Upper lobe of right lung (tissue), 1 donor: Measurements from ENCODE around the gene EIF4G1. TPM values are rescaled to one million over a fixed set of nuclear protein-coding genes. Genes with fewer than 3 reads are reported as not detected.
A peak's percentile ranks its signal among the peaks of the same experiment; 100 is the strongest.

ENCODE experiments used
- ATAC-seq: fragments of 200-7000 bp; cut with Tn5 transposase; one replicate; pipeline ENCODE4 v1.9.1; 2020; ENCODE audit warnings: mild to moderate bottlenecking, moderate library complexity
- DNase-seq: peaks from one replicate; pipeline ENCODE4 v3.0.0-alpha.2; 2020
- H3K27ac ChIP-seq: fragments of 200-600 bp; one replicate; pipeline ENCODE4 v1.8.0; 2022
- H3K27me3 ChIP-seq: fragments of 200-600 bp; one replicate; pipeline ENCODE4 v1.8.0; 2022; ENCODE audit warnings: mild to moderate bottlenecking
- H3K36me3 ChIP-seq: fragments of 200-600 bp; one replicate; pipeline ENCODE4 v1.8.0; 2022
- H3K4me1 ChIP-seq: fragments of 200-600 bp; one replicate; pipeline ENCODE4 v1.8.0; 2022
- H3K4me3 ChIP-seq: fragments of 200-600 bp; one replicate; pipeline ENCODE4 v1.8.0; 2022; ENCODE audit warnings: mild to moderate bottlenecking
- H3K9me3 ChIP-seq: fragments of 200-600 bp; one replicate; pipeline ENCODE4 v1.8.0; 2022
- intact Hi-C: fragments of 100-400 bp; cut with DNase I; formaldehyde crosslinking; loops from one replicate; pipeline ENCODE4 v1.11.0; 2022
- total RNA-seq: library from RNA; stranded (reverse); fragmentation: NEBNext Ultra II Directional; extraction: Animal tissue kit (Norgen Biotek cat#: 25700); gene quantifications from one replicate; pipeline ENCODE4 v1.2.1, GENCODE V29; 2021
- TF ChIP-seq, protein P1 (sequence below): fragments of 200-600 bp; IDR thresholded peaks from one replicate; pipeline ENCODE4 v1.8.0; 2022; ENCODE audit warnings: antibody characterized with exemption
- donor health status: DM: no; HTN: yes; CAD: no; lungs with severe emphysema.

The EIF4G1 gene
- total RNA-seq, 1 donor from 2014 or later: 295 TPM

DNA sequence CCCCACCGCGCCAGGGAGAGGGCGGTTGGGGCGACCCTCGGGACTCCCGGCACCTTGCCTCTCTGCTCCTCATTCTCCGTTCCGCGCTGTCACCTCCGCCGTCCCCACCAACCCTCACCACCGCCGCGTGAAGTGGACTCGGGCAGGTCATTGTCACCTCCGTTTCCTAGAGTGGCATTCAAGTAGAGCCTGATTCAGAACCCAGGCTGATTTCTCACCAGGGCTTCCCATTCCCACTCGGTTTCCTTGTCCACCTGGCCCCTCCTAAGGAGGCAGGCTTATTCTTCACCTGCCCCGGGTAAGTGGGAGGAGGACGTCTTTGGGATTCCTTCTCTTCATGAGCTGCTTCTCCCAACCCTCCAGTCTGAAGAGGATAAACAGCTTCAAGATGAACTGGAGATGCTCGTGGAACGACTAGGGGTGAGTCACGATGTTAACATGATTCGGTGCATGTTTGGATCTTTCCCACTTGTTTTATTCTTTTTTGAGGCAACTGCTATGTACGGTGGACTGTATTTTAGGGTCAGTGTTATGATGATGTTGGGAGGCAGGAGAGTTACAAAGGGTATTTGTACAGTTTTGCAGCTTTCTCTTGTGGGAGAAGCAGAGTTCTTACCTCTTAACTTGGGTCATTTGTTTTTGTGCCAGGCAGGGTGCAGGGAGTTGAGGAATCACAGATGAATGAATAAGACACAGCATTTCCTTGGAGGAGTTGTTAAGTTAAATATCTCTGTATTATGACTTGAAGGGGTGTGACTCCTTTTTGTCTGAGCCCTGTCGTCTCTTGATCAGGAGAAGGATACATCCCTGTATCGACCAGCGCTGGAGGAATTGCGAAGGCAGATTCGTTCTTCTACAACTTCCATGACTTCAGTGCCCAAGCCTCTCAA is 14.7 kb upstream of the EIF4G1 start:
- Histone ChIP-seq H3K36me3 (peaks cover 46% of the 10 kb centered on the region), H3K4me3 (peak overlapping the region; percentile 96), H3K27ac (peak overlapping the region; percentile 80), H3K27me3 (no peaks in the 10 kb centered on the region), H3K4me1 (peaks cover 19% of the 10 kb centered on the region), H3K9me3 (no peaks in the 10 kb centered on the region)
- ATAC-seq (no peak), DNase-seq (no peak)
- intact Hi-C loops: no loop called here
- TF ChIP-seq, protein P1, sequence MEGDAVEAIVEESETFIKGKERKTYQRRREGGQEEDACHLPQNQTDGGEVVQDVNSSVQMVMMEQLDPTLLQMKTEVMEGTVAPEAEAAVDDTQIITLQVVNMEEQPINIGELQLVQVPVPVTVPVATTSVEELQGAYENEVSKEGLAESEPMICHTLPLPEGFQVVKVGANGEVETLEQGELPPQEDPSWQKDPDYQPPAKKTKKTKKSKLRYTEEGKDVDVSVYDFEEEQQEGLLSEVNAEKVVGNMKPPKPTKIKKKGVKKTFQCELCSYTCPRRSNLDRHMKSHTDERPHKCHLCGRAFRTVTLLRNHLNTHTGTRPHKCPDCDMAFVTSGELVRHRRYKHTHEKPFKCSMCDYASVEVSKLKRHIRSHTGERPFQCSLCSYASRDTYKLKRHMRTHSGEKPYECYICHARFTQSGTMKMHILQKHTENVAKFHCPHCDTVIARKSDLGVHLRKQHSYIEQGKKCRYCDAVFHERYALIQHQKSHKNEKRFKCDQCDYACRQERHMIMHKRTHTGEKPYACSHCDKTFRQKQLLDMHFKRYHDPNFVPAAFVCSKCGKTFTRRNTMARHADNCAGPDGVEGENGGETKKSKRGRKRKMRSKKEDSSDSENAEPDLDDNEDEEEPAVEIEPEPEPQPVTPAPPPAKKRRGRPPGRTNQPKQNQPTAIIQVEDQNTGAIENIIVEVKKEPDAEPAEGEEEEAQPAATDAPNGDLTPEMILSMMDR: no peak

DNA sequence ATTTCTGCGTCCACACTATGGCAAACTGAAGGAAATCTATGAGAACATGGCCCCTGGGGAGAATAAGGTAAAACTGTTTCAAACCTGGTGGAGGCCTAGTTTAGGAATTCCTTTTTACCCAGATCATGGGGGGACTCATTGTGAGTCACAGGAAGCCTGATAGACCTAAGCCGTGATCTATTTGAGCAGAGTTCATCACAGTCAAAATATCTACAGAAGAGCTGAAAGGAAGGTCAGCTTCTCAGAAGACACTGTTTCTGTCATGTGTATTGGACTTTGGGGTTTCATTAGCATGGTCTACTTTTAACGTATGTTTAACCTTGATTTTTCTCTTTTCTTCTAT is 14.1 kb upstream of the EIF4G1 start:
- ATAC-seq (no peak), DNase-seq (no peak)
- no peaks in the 10 kb centered on the region for H3K27me3 ChIP-seq
- intact Hi-C loops: no loop called here
- H3K4me3 ChIP-seq: peak overlapping the region; percentile 96
- peaks cover 19% of the 10 kb centered on the region for H3K4me1 ChIP-seq
- TF ChIP-seq, protein P1: no peak
- peaks cover 52% of the 10 kb centered on the region for H3K36me3 ChIP-seq
- no peak overlapping the region for H3K27ac ChIP-seq
- H3K9me3 ChIP-seq: no peaks in the 10 kb centered on the region

DNA sequence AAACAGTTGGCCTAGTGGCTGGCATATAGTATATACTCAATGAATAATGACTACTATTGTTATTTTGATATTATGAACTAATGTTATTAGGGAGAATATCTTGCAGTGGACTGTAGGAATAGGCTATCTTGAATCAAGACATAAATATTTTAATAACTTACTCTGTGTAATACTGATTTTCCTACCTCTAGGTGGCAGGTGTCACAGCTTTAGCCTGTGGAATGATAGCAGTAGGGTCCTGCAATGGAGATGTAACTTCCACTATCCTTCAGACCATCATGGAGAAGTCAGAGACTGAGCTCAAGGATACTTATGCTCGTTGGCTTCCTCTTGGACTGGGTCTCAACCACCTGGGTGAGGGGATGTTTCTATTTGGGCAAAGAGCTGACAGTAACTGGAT is 8.8 kb upstream of the EIF4G1 start:
- intact Hi-C loops: no loop called here
- ATAC-seq (peak; percentile 21), DNase-seq (no peak)
- TF ChIP-seq, protein P1: peak; percentile 30
- Histone ChIP-seq H3K27ac (no peak overlapping the region), H3K4me3 (no peak overlapping the region), H3K27me3 (no peaks in the 10 kb centered on the region), H3K36me3 (peaks cover 83% of the 10 kb centered on the region), H3K9me3 (no peaks in the 10 kb centered on the region), H3K4me1 (peaks cover 3% of the 10 kb centered on the region)

DNA sequence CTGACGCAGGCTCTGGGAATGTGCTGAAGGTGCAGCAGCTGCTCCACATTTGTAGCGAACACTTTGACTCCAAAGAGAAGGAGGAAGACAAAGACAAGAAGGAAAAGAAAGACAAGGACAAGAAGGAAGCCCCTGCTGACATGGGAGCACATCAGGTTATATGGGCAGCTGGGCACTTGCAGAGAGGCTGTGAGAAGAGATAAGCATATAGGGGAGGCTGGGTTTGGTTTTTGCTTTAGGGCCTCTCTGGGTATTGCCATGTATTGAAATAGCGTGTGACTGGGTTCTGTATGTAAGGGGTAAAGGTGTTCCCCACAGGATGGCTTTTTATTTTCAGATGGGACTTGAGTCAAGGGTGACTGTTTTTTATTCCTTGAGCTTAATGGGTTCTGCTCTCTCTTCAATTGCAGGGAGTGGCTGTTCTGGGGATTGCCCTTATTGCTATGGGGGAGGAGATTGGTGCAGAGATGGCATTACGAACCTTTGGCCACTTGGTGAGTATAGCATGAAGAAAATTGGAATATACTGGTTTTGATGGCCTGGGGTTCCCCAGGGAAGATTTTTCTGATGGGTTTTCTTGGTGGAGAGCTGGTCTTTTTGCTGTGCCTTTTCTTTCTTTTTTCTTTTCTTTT is 7.9 kb upstream of the EIF4G1 start:
- Histone ChIP-seq H3K4me3 (no peak overlapping the region), H3K27ac (no peak overlapping the region), H3K4me1 (no peaks in the 10 kb centered on the region), H3K9me3 (no peaks in the 10 kb centered on the region), H3K36me3 (peaks cover 74% of the 10 kb centered on the region), H3K27me3 (no peaks in the 10 kb centered on the region)
- TF ChIP-seq, protein P1: no peak
- intact Hi-C loops: no loop called here
- no peak for ATAC-seq
- DNase-seq: no peak

DNA sequence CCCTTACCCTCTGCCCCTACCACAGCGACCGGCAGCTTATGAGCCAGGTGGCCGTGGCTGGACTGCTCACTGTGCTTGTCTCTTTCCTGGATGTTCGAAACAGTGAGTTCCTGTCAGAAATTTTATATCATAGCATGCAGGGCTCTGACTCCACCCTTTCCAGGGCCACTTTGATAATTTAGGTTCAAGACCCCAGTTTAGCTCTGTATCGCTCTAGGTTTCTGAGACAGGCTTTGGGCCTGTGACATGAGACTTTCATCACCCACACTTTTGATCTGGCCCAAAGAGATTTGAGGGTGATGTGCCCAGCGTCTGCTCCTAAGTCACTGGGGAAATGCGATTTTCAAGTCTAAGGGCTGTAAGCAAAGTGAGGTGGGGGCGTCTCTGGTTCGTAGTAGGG is 6.5 kb upstream of the EIF4G1 start:
- ATAC-seq: no peak

More for the DNA sequence above, 6.5 kb upstream of the EIF4G1 start:
- Histone ChIP-seq H3K4me1 (no peaks in the 10 kb centered on the region), H3K36me3 (peaks cover 59% of the 10 kb centered on the region), H3K4me3 (no peak overlapping the region), H3K9me3 (no peaks in the 10 kb centered on the region), H3K27ac (no peak overlapping the region), H3K27me3 (no peaks in the 10 kb centered on the region)
- intact Hi-C loops: no loop called here
- TF ChIP-seq, protein P1: no peak
- DNase-seq: no peak
